Neural cell (in vitro differentiated cells): ENCODE data around the gene PNMA8C.

Source experiments
- EZH2 ChIP-seq: fragments of 200-600, 300-800 bp; shearing (Covaris generic), sonication (generic); IDR thresholded peaks from 2 replicates; pipeline ENCODE4 v1.6.1; 2014; ENCODE audit warnings: antibody characterized with exemption, low read length, borderline replicate concordance, mild to moderate bottlenecking; ENCODE audit not compliant: insufficient read depth, poor library complexity, severe bottlenecking
- MXI1 ChIP-seq: fragments of 450-650 bp; conservative IDR thresholded peaks from 2 replicates; pipeline ENCODE4 v1.6.1; 2014; ENCODE audit warnings: antibody characterized with exemption, mild to moderate bottlenecking; ENCODE audit not compliant: poor library complexity, severe bottlenecking
- POLR2AphosphoS5 ChIP-seq: IDR thresholded peaks from 2 replicates; pipeline ENCODE4 v1.6.1; 2012
- RAD21 ChIP-seq: fragments of 450-650 bp; conservative IDR thresholded peaks from 2 replicates; pipeline ENCODE4 v1.6.1; 2014; ENCODE audit warnings: antibody characterized with exemption, mild to moderate bottlenecking, moderate library complexity
- REST ChIP-seq: IDR thresholded peaks from 2 replicates; pipeline ENCODE4 v1.6.1; 2012; ENCODE audit warnings: borderline replicate concordance
- TAF1 ChIP-seq: IDR thresholded peaks from 2 replicates; pipeline ENCODE4 v1.6.1; 2012; ENCODE audit warnings: low read depth
- TF ChIP-seq, protein P1 (sequence below): fragments of 450-650 bp; IDR thresholded peaks from 2 replicates; pipeline ENCODE4 v1.5.1; 2014; ENCODE audit warnings: antibody characterized with exemption, mild to moderate bottlenecking, moderate library complexity; ENCODE audit not compliant: poor library complexity, severe bottlenecking

GRCh38 chr19:46386996-46387712 lies 41.6 kb downstream of the PNMA8C start:
- TF ChIP-seq, protein P1, sequence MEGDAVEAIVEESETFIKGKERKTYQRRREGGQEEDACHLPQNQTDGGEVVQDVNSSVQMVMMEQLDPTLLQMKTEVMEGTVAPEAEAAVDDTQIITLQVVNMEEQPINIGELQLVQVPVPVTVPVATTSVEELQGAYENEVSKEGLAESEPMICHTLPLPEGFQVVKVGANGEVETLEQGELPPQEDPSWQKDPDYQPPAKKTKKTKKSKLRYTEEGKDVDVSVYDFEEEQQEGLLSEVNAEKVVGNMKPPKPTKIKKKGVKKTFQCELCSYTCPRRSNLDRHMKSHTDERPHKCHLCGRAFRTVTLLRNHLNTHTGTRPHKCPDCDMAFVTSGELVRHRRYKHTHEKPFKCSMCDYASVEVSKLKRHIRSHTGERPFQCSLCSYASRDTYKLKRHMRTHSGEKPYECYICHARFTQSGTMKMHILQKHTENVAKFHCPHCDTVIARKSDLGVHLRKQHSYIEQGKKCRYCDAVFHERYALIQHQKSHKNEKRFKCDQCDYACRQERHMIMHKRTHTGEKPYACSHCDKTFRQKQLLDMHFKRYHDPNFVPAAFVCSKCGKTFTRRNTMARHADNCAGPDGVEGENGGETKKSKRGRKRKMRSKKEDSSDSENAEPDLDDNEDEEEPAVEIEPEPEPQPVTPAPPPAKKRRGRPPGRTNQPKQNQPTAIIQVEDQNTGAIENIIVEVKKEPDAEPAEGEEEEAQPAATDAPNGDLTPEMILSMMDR, result no peak
- TF ChIP-seq EZH2 (no peak), MXI1 (no peak), TAF1 (no peak), REST (no peak), RAD21 (no peak), POLR2AphosphoS5 (no peak)
